Myocyte (in vitro differentiated cells): ENCODE results near the gene GPSM3. TPM values are rescaled to one million over a fixed set of nuclear protein-coding genes. Genes with fewer than 3 reads are reported as not detected.

ENCODE experiments used
- DNase-seq: peaks from one replicate; pipeline ENCODE4 v3.0.0-alpha.2; 2012; ENCODE audit warnings: low read depth
- total RNA-seq: library from RNA; depleted of rRNA; stranded (reverse); fragments of >200 nt; gene quantifications from 2 replicates; pipeline ENCODE4 v1.2.3, GENCODE V29; 2014

GPSM3 gene
- total RNA-seq, 1 donor from 2014 or later: 0.27 TPM

GRCh38 chr6:32175711-32176475 lies 16.6 kb downstream of the GPSM3 start, which contains the start of gene AGPAT1:
Gene AGPAT1, minus strand, starts transcription at chr6:32176084. Its CDS starts 4,588 bp downstream, at chr6:32171496.
- peak; percentile 98 for DNase-seq

DNA sequence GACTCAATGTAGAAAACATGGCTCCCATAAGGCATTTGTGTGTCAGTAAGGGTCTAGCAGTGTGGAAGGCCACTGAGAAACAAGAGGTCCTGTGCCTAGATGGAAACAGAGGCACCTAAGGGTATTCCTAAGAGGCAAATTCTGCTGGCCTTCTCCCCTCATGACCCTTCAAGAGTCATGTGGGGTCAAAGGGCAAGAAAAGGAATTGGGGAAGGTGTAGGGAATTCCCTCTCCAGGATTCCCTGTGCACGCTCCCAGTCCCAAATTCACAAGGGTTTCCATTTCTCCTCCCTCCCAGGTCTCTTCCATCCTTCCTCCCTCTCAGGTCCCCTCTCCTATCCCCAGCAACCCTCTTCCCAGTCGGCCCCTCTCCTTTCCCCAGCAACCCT lies 17.1 kb downstream of the GPSM3 start:
- no peak for DNase-seq

DNA sequence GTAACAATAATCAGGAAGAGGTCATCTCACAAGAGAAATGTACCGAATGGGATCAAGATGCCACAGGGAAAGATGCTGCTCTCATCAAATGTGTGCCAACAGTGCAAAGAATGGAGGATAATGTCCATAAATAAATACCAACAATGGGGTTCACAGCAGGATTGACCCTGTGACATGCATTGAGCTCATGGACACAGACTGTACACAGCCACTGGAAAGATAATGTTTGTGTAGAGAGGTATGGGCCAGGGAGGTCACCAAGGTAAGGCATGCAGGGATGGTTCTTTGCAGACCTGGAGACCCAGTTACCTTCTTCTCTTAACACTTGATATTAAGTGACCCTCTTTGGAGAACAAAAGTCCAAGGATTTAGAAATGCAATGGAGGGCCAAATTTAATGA lies 18.0 kb downstream of the GPSM3 start:
- DNase-seq: no peak

DNA sequence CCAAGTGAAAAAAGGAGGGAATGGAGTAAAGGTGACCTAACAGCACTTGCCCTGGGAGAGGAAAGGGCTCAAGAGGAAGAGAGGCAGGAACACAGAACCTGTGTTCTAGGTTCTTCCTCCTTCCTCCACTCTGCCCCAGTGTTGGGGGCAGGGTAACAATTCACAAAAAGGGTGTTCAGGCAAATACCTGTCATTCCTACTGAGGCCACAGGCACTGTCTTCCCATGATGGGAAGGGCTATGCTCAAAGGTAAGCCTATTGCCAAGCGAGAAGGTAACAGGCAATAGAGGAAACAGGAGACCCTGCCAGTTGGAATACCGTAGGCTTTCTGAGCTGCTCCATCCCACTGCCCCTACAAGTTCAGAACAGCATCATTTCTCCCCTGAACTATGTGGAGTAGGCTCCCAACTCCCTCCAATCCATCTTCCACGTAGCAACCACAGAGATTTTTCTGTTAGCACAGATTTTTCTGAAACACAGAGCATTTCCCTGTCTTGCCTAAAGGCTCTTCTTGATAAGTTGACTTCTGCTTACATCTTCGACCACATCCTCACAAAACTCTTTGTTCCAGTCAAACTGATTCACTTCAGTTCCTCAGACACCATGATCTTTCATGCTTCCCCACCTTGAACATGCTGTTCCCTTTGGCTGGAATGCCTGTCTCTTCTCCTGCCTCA lies 19.3 kb downstream of the GPSM3 start:
- no peak for DNase-seq

GRCh38 chr6:32171234-32171633 lies 21.2 kb downstream of the GPSM3 start:
- DNase-seq: no peak

DNA sequence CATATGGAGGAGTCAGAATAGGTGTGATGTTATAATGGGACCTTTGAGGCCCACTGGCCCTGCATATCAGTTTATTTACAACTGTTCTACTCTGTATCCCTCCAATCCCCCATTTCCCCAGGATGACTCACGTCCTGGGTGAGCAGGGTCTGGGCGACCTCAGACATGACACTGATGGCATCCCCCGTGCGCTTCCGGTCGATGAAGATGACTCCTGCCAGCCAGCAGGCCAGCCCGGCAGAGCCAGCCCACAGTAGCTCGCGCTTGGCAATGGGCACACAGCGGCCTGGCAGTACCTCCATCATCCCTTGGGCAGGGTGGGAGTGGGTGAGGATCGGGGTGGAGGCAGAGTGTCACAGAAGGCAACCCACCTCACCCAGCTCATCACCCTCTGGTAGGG lies 22.1 kb downstream of the GPSM3 start:
- no peak for DNase-seq

DNA sequence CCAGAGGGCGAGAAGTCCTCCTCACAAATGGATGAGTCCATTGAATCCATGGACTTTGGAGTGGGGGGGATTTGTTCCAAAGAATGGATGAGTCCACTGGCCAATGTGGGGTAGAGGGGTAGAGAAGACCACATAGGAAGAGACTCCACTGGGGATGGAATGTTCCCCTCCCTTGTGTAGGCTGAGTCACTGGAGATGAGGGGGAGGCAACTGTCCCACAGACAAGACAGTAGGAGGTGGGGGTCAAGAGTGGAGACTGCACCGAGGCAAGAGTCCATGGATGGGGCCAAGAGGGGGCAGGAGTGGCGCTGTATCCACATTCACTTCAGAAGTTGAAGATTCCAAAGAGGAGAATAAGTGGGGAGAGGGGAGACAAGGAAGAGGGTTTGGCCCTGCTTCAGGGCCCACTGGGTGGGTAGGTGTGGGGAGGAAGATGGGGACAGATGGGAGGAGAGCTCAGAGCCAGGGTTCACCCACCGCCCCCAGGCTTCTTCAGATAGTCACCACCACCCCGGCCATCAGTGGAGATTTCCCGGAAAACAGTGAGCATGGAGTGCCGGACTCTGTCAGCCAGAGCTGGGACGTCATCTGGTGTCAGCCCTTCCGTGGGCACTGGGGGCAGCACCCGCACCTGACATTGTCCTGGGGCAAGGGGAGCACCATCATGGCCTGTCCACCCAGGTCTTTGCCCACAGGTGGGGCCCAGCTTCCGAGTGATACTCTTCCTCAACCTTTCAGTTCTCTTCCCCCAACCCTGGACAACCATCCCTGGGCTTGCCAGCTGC lies 23.4 kb downstream of the GPSM3 start:
- no peak for DNase-seq

DNA sequence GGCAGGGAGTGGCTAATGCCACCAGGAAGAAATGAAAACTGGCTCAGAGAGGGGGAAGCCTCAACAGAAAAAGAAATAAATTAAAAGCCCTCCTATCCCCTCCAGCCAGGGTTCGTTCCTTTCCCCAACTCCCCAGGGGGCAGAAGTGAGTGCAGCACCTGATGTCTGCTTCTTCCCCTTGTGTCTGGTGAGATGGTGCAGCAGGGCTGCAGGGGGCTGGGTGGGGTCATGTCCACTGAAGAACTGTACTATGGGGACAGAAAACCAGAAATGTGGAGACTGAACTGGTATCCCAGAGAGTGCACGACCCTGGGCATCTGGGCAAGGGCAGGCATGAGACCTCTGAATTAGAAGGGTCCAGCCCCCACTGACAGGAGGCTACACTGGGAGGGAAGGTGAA lies 24.1 kb downstream of the GPSM3 start:
- no peak for DNase-seq

GRCh38 chr6:32167761-32168262 lies 24.6 kb downstream of the GPSM3 start:
- no peak for DNase-seq

- DNase-seq: no peak
Observed at GRCh38 chr6:32167154-32167760, 25.2 kb downstream of the GPSM3 start.

DNA sequence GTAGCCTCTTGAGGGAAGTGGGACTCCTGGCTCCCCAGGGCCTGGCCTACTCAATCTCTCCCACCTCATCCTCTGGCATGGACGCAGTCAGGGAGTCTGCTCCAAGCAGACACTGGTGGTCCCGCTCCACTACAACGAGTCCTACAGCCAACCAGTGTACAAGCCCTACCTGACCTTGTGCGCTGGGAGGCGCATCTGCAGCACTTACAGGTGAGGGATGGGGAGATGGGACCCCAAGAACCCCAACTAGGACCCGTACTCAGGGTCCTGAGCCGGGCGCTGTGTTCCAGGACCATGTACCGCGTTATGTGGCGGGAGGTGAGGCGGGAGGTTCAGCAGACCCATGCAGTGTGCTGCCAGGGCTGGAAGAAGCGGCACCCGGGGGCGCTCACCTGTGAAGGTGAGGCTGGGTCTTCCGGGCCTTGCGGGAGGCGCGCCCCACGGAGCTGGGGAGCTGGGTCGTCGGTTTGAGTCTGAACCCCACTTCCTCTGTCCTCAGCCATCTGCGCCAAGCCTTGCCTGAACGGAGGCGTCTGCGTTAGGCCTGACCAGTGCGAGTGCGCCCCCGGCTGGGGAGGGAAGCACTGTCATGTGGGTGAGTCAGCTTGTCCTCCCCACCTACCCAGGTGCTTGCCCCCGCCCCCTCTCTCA lies 25.9 kb downstream of the GPSM3 start:
- no peak for DNase-seq

DNA sequence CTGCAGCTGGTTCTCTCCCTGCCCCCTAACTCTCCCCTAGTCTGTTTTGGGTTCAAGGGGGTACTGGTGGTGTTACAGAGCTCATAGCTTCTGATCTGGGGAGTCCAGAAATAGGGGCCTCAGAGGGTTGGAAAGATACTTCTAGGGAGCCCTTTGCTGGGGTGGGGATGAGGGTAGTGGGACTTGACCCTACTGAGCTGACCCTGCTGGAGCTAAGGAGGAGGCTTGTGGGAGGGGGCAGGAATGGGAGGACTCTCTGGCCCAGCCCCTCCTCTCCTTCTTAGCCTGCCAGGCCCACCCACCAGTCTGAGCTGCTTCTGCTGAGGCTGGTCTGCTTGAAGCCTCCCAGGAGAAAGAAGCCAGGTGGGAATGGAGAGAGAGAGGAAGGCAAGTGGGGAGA lies 28.1 kb downstream of the GPSM3 start, which contains the start of gene EGFL8:
EGFL8 (plus strand) TSS at position 301 of the 400 bp plus-strand sequence. CDS start 1,571 bp downstream, outside the sequence.
- no peak for DNase-seq

- no peak for DNase-seq
Observed at GRCh38 chr6:32163559-32164258, 28.7 kb downstream of the GPSM3 start.

DNA sequence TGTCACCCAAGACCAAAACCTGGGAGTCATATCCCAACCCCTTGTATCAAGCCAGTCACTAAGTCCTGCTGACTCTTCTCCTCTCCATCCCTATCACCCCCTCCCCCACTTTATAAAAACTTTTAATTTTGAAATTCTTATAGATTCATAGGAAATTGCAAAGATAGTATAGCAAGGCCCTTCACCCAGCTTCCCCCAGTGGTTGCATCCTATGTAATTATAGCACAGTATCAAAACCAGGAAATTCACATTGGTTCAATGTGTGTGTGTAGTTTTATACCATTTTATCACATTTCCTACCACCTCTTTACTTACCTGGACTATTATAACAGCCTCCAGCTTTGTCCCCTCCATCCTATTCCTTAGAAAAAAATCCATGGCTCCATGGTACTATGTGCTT lies 34.4 kb downstream of the GPSM3 start:
- no peak for DNase-seq

- DNase-seq: no peak
Observed at GRCh38 chr6:32156891-32157290, 35.6 kb downstream of the GPSM3 start.

- DNase-seq: peak; percentile 81
Observed at GRCh38 chr6:32154514-32155161, 37.8 kb downstream of the GPSM3 start.

DNA sequence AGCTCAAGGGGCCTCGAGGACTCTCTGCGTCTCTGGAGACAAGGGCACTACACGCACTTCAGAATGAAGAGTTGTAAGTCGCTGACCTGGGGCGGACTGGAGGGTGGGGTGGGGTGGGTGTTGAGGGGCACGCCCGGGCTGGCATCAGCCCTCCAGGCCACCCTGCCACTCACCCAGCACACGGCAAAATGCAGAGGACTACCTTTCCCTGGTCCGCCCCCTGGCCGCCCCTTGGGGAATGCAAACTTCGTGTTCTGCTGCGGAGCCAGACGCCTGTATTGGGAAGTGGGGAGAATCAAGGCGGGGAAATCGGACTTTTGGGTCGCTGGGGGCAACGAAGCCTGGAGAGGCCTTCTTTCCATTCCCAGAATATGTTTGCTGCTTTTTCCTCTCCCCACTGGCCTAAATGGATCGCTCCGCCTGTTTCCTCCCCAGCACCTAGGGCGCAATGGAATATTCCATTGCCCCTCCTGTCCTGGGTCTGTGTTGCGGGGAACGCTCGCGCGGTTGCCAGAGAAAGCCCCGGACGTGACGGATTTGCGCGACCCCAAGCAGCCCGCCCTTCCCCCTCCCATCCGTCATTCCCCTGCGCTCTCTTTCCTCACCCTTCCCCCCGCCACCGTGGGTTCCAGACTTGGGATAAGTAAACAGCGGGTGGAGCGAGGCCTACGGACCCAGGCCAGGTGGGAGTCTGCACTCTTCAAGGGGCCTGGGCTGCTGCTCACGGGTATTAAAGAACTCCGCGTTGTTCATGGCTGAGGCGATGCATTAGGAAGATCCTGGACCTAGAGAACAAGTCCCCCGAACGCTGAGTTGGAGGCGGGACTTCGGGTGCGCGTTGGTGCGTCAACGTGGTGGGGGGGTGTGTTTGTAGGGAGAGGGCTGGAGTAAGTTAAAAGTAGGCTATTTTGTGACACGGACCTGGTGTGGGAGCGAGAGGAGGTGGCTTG lies 38.6 kb downstream of the GPSM3 start, which contains the start of gene PPT2:
PPT2 (plus strand) TSS at position 578 of the 950 bp plus-strand sequence. CDS start 454 bp downstream, outside the sequence.
- peak; percentile 94 for DNase-seq
